Activated naive CD8-positive, alpha-beta T cell (primary cell): ENCODE data around the gene POLG.

Experiments
- H3K27ac Mint-ChIP-seq: one replicate; pipeline ENCODE4 v1.8.0; 2021; ENCODE audit warnings: mixed read lengths
- H3K27me3 Mint-ChIP-seq: one replicate; pipeline ENCODE4 v1.8.0; 2021; ENCODE audit warnings: mixed read lengths
- H3K36me3 Mint-ChIP-seq: one replicate; pipeline ENCODE4 v1.8.0; 2021; ENCODE audit warnings: mixed read lengths
- H3K4me1 Mint-ChIP-seq: one replicate; pipeline ENCODE4 v1.8.0; 2021; ENCODE audit warnings: low read depth, mixed read lengths
- H3K4me3 Mint-ChIP-seq: one replicate; pipeline ENCODE4 v1.8.0; 2021; ENCODE audit warnings: mild to moderate bottlenecking, mixed read lengths
- H3K9me3 Mint-ChIP-seq: one replicate; pipeline ENCODE4 v1.8.0; 2021; ENCODE audit warnings: low read depth, mixed read lengths

POLG gene

DNA sequence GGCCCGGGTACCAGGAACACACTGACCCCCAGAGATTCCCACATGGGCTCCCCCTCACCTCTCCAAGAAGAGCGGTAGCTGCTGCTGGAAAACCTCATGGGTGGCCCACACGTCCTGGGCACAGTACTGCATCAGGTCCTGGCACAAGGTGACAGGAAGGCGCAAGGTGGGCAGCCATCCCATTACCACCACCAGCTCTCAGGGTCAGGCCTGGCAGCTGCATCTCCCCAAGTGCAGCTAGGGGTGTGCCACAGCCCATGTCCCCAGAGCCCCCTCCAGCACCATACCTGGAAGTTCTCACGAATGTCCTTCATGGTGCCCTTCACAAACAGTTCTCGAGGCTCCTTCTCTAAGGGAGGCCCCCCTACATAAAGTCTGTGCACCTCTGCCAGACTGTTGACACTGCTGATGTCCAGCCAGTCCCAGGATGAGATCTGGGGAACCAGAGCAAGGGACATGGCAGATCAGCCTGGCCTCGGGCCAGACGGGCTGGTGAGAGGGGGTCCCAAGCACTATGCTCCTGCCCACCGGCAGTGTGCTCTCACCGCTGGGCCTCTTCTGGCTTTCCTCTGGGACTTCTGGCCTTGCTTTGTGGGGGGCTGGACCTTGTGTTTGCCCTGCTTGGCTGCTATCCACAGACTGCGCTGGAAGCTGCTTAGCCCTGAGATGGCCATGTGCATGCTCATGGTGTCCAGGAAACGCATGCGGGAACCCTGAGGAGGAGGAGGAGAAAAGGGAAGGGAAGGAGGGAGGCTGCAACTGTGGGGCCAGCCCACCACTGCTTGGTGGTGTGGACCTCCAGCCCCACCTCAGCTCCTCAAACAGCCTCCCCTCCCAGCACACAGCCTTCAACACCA, 6.0 kb downstream of the POLG start:
- peaks cover 46% of the 10 kb centered on the region for H3K4me1 Mint-ChIP-seq
- H3K9me3 Mint-ChIP-seq: no peaks in the 10 kb centered on the region
- H3K4me3 Mint-ChIP-seq: peak overlapping the region; percentile 87
- no peak overlapping the region for H3K27ac Mint-ChIP-seq
- H3K36me3 Mint-ChIP-seq: peaks cover 14% of the 10 kb centered on the region
- H3K27me3 Mint-ChIP-seq: no peaks in the 10 kb centered on the region

DNA sequence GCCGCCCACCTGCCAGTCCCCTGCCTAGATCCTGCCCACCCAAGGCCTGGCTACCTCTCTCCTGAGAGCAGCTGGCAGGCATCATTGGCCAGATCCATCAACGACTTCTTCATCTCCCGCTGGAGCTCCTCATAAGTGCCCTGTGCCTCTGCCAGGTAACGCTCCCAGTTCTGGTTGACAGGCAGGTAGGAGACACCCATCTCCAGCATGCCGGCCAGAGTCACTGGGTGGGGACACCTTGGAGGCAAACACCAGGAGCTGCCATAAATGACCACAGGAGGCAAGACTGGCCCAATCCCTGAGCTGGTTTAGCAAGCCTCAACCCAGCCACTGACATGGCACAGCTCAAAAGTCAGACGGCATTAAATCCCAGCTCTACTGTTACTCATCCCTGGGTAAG, 7.5 kb downstream of the POLG start:
- Mint-ChIP-seq H3K27ac (no peak overlapping the region), H3K4me1 (peaks cover 39% of the 10 kb centered on the region), H3K27me3 (no peaks in the 10 kb centered on the region), H3K9me3 (no peaks in the 10 kb centered on the region), H3K4me3 (no peak overlapping the region), H3K36me3 (peaks cover 14% of the 10 kb centered on the region)

DNA sequence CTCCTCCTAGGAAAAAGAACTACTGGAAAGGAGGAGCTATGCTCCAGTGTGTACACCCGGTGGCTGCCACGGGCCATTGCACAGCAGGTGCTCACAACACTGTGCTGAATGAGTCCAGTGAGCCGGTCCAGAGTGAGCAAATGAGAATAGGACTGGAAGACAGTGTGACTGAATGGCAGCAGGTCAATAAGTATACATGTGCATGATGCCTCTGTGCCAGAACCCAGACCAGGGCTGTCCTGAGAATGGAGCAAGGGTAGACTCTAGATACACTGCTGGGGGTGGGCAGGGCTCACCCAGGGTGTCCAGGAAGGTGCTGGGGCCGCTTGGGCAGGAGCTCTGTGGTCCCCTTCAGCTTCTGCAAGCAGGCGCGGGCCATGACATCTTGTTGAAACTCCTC, 8.3 kb downstream of the POLG start:
- Mint-ChIP-seq H3K4me3 (no peak overlapping the region), H3K4me1 (peaks cover 31% of the 10 kb centered on the region), H3K27me3 (no peaks in the 10 kb centered on the region), H3K9me3 (no peaks in the 10 kb centered on the region), H3K27ac (no peak overlapping the region), H3K36me3 (peaks cover 10% of the 10 kb centered on the region)

DNA sequence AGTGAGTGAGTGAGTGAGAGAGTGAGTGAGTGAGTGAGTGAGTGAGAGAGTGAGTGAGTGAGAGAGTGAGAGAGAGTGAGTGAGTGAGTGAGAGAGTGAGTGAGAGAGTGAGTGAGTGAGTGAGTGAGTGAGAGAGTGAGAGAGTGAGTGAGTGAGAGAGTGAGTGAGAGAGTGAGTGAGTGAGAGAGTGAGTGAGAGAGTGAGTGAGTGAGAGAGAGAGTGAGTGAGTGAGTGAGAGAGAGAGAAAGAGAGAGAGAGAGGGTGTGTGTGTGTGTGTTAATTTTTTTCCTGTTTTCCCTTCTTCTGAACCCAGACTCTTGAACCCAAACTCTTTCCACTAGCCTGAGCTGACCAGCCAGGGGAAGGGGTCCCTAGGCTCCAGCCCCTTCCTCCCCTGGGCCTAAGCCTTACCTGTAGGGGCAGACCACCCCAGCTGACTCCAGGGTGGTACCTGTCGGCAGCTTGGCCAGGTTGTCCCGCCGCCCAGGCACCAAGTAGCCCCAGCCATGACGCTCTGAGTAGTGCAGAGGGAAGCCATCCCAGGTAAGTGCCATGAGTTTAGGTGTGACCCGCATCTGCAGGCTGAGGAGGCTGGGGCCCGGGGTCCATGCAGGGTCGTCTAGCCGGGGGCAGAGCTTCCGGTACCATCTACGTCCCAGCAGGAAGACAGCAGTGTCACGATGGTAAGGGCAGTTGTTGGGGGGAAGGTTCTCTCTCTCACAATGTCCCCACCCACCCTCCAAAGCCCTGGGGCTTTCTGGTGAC, 9.4 kb downstream of the POLG start:
- Mint-ChIP-seq H3K9me3 (no peaks in the 10 kb centered on the region), H3K27ac (peak overlapping the region; percentile 50), H3K4me3 (no peak overlapping the region), H3K4me1 (peaks cover 20% of the 10 kb centered on the region), H3K27me3 (no peaks in the 10 kb centered on the region), H3K36me3 (peaks cover 6% of the 10 kb centered on the region)

DNA sequence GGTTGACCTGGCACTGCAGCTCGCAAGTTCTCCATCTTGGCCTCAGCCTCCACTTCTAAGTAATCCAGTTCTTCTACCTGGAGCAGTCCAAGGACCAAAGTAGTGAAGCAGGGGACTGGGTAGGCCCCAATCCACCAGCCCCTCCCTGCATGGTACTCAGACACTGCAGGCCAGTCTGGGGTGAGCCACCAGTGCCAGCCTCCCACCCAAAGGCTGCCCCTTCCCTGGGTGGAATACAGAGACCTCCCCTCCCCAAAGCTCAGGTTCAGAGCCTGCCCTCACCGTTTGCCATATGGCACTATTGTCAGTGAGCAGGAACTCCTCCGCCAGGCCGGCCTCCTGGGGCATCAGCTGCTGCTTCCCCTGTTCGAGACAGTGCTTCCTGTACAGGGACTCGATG, 10.8 kb downstream of the POLG start:
- Mint-ChIP-seq H3K4me3 (no peak overlapping the region), H3K27me3 (no peaks in the 10 kb centered on the region), H3K36me3 (peaks cover 4% of the 10 kb centered on the region), H3K27ac (no peak overlapping the region), H3K4me1 (peaks cover 9% of the 10 kb centered on the region), H3K9me3 (no peaks in the 10 kb centered on the region)

DNA sequence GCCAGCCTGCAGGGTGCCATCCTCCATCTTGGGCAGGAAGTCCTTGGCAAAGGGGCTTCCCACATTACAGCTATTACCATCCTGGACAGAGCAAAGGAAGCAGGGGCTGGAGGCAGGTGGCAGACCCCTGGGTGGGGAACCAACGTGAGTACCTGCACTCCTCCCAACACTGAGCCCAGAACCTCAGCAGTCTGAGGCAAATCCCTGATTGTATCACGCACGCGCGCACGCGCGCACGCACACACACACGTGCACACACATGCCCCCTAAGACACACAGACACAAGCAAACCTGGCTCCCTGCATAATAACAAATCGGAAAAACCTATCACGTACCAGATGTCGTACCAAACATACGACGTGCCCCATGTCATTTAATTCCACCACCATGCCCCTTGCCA, 11.8 kb downstream of the POLG start:
- Mint-ChIP-seq H3K27me3 (no peaks in the 10 kb centered on the region), H3K4me3 (no peak overlapping the region)

DNA sequence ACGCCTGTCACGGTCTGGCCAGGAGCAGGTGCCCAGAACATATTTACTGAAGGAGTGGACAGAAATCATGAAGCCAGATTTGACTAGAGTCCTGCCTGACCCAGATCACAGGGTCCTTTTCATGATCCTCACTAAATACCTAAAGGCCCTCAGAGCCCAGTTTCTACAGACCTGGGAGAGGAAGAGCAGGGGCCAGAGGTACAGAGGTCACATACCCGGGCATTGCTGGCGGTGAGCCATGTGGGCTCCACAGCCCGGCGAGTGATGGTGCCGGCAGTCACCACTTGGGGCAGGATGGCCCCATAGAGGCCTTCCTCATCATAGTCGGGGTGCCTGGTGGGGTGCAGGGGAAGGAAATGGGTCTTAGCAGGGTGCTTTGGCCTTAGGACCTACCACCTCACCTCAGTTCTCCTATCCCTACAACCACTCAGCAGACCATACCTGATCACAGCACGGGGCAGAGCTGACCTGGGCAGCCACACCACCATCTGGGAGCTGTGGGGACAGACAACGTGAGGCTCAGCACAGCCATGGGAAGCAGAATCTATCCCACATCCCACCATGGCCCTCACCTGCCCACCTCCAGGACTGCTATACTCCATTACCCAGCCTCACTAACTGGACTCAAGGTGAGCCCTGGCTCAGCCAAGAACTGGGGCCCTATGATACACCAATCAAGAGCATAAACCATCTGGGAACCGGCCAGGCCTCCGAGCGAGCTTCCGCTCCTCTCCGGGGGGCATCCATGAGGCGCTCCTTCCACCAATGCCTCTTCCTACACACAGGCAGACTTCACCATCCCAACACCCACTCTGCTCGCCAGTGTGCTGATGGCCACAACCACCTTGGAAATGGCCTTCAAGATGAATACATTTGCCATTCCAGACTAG, 12.9 kb downstream of the POLG start:
- peaks cover 10% of the 10 kb centered on the region for H3K4me1 Mint-ChIP-seq
- H3K36me3 Mint-ChIP-seq: peaks cover 4% of the 10 kb centered on the region
- no peak overlapping the region for H3K4me3 Mint-ChIP-seq
- H3K27ac Mint-ChIP-seq: no peak overlapping the region
- H3K9me3 Mint-ChIP-seq: no peaks in the 10 kb centered on the region
- H3K27me3 Mint-ChIP-seq: no peaks in the 10 kb centered on the region

More for the DNA sequence above, 11.8 kb downstream of the POLG start:
- no peaks in the 10 kb centered on the region for H3K9me3 Mint-ChIP-seq
- peaks cover 2% of the 10 kb centered on the region for H3K36me3 Mint-ChIP-seq
- H3K27ac Mint-ChIP-seq: no peak overlapping the region
- peaks cover 5% of the 10 kb centered on the region for H3K4me1 Mint-ChIP-seq

DNA sequence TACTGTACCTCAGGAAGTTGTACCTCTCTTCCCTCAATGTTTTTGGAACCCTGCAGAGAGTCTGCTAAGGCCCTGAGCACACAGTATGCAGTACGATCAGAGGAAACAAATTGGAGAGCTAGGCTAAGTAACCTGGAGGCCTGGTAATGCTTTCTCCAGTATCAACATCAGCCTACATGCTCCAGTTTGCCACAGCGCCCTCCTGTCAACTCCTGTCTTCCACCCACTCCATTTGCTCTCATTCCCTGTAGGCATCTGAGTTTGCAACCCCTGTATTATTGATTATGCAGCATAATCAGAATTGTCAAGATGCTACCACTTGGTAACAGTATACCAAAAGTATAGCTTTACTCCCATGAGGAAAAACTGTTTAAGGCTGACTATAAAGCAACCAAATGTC, 14.4 kb downstream of the POLG start:
- Mint-ChIP-seq H3K36me3 (peaks cover 4% of the 10 kb centered on the region), H3K9me3 (no peaks in the 10 kb centered on the region), H3K27ac (peak overlapping the region; percentile 11), H3K4me1 (peaks cover 18% of the 10 kb centered on the region), H3K4me3 (no peak overlapping the region), H3K27me3 (no peaks in the 10 kb centered on the region)

DNA sequence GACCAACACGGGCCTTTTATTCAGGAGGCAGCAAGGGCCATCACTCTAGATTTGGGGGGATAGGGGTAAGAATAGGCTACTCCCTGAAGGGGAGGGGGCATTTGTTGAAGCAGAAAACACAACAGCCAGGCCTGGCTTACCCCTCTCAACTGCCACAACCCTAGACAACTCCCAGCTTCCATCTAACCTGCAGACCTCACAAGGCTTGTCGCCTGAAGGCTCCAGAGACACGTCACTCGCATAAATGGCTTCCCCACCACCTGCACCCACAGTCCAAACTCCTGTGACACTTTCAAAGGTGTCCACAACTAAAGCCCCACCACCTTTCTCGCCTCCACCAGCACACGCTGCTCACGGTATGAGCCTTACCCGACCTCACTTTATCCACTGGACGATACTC, 14.9 kb downstream of the POLG start:
- Mint-ChIP-seq H3K27me3 (no peaks in the 10 kb centered on the region), H3K36me3 (peaks cover 4% of the 10 kb centered on the region), H3K9me3 (no peaks in the 10 kb centered on the region), H3K4me1 (peaks cover 18% of the 10 kb centered on the region), H3K4me3 (no peak overlapping the region), H3K27ac (peak overlapping the region; percentile 52)

DNA sequence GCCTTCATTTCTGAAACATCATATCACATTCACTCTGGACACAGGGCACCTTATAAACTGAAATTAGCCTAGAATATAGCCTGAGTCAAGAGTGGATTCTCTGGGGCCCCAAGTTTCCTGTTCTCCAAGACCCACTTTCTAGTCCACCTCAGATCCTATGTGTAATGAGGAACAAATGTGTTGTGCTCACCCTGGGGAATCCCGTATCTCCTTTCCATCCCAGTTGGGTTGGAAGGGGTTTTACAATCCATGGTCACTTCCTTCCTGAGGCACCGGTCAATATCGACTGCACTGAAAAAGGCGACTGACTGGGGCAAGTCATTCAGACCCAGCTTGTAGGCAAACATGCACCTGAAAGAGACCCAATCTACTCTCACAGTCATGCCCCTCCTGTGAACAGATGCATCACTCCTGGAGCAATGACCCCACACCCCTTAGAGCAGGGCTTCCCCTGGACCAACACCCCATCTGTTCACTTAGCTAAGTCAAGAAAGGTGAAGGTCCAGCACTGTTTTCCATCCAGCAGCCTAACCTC, 17.4 kb downstream of the POLG start:
- Mint-ChIP-seq H3K27me3 (no peaks in the 10 kb centered on the region), H3K27ac (peak overlapping the region; percentile 29), H3K9me3 (no peaks in the 10 kb centered on the region), H3K4me1 (peaks cover 21% of the 10 kb centered on the region), H3K36me3 (peaks cover 4% of the 10 kb centered on the region), H3K4me3 (no peak overlapping the region)

DNA sequence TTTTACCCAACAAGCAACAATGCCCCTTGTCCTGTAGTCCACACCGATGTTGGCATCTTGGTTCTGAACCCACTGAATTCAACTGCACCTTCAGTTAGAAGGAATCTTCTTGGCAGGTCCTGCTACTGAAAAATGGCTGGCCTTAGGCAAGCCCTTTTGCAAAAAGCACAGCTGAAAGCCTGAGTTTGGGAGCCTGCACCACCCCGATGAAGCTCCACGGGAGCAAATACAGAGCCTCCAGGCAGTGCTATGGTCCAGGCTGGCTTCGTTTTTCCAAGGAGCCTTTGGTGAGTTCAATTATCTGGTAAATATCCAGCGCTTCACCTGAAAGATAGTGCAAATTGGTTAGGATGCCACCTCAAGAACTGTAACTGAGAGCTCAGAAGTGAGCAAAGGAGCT, 18.1 kb downstream of the POLG start:
- Mint-ChIP-seq H3K4me1 (peaks cover 21% of the 10 kb centered on the region), H3K9me3 (no peaks in the 10 kb centered on the region), H3K36me3 (peaks cover 4% of the 10 kb centered on the region)

DNA sequence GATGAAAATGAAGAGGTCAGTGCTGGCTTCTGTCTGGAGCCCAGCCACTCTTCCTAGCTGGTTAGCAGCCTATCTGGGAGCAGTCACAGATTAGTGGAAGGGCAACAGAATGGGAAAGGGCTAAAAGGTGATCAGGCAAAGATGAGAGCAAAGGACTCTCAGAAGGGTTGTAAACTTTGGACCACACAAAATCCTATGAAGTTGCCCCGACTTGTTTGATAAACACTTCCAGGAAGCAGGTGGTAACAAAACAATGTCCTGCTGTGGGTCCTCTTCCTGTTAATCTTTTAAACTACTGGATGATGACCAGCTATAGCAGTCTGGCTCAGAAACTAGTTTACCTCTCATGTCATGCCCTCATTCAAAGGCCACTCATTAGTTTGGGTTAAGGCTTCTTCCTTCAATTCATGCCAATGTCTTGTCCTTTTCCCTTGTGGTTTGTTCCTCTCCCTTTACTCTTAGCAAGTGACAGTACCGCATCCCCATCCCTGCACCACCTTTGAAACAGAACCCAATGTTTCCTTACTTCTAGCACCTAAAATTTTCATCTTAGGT, 19.2 kb downstream of the POLG start:
- H3K36me3 Mint-ChIP-seq: peaks cover 4% of the 10 kb centered on the region
- H3K4me1 Mint-ChIP-seq: peaks cover 22% of the 10 kb centered on the region
- H3K27ac Mint-ChIP-seq: peak overlapping the region; percentile 76
- H3K27me3 Mint-ChIP-seq: no peaks in the 10 kb centered on the region
- H3K9me3 Mint-ChIP-seq: no peaks in the 10 kb centered on the region
- no peak overlapping the region for H3K4me3 Mint-ChIP-seq

More for the DNA sequence above, 18.1 kb downstream of the POLG start:
- Mint-ChIP-seq H3K27me3 (no peaks in the 10 kb centered on the region), H3K4me3 (no peak overlapping the region), H3K27ac (no peak overlapping the region)

DNA sequence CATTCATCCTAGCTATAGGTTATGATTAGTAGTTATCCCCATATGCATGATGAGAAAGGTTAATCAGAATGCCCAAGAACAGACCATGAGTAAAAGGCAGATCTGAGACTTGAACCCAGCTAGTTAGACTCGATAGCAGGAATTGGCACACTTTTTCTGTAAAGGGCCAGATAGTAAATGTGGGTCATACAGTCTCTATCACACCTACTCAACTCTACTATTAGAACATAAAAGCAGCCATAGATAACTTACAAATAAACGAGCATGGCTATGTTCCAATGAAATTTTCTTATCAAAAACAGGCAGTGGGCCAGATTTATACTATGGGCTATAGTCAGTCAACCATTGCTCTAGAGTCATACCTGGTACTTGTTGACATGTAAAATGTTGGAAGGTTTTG, 24.6 kb downstream of the POLG start:
- H3K4me1 Mint-ChIP-seq: peaks cover 6% of the 10 kb centered on the region
- no peaks in the 10 kb centered on the region for H3K36me3 Mint-ChIP-seq
- H3K4me3 Mint-ChIP-seq: no peak overlapping the region
- peak overlapping the region; percentile 56 for H3K27ac Mint-ChIP-seq
- no peaks in the 10 kb centered on the region for H3K27me3 Mint-ChIP-seq
- H3K9me3 Mint-ChIP-seq: no peaks in the 10 kb centered on the region

DNA sequence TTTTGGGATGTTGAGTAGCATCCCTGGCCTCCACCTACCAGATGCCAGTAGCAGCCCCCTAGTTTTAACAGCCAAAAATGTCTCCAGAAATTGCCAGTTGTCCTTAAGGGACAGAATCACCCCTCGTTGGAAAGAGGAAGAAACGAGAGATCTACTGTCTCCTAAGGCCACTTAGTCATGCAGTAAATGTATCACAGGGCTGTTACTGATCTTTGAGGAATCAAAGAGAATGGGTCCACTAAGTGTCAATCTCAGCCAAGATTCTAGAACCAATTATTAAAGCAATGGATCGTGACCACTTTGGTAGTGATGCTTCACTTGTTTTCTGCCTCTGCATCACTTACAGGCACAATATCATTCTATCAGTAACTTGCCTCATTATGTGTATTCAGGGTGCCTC, 26.4 kb downstream of the POLG start:
- peaks cover 3% of the 10 kb centered on the region for H3K36me3 Mint-ChIP-seq
- no peak overlapping the region for H3K27ac Mint-ChIP-seq
- H3K27me3 Mint-ChIP-seq: no peaks in the 10 kb centered on the region
- no peak overlapping the region for H3K4me3 Mint-ChIP-seq
- no peaks in the 10 kb centered on the region for H3K9me3 Mint-ChIP-seq
- peaks cover 6% of the 10 kb centered on the region for H3K4me1 Mint-ChIP-seq
